Measurements from ENCODE around the gene ANKRD16.

DNA sequence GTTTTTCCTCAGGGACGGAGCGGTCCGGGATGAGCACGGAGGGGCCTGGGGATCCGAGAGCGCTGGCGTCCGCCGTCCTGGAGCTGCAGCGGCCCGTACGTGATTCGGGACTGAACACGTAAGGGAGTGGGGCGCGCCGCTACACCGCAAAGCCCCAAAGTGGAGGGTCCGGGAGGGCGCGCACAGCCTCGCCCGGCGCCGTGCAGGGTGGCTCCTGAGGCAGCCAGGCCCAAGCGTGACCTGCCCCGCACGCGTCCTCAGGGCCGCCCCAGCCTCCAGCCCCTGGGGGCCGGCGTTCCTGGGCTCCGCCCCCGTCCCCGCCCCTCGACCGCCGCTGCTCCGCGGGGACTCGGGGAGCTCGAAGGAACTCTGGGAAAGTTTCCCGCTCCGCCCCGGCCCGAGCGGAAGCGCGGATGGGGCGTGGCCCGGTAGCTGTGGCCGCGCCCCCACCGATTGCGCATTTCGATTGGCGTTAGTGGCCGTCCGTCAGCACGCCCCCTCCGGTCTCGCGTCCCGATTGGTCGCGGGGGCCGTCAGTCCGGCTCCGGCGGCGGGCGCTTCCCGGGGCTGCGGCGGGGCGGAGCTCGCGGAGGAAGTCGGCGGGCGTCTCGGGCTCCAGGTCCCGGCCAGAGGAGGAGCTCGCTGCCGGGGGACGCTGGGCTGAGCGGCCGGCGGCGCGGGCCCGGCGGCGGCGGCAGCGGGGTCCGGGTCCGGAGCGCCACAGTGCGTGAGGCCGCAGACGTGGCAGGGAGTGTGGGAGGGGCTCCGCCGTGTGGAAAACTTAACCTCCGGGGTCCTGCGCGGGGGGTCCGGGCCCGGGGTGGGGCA lies at the start of gene ANKRD16, which contains the start of gene FBH1:
- TF ChIP-seq, protein P1, sequence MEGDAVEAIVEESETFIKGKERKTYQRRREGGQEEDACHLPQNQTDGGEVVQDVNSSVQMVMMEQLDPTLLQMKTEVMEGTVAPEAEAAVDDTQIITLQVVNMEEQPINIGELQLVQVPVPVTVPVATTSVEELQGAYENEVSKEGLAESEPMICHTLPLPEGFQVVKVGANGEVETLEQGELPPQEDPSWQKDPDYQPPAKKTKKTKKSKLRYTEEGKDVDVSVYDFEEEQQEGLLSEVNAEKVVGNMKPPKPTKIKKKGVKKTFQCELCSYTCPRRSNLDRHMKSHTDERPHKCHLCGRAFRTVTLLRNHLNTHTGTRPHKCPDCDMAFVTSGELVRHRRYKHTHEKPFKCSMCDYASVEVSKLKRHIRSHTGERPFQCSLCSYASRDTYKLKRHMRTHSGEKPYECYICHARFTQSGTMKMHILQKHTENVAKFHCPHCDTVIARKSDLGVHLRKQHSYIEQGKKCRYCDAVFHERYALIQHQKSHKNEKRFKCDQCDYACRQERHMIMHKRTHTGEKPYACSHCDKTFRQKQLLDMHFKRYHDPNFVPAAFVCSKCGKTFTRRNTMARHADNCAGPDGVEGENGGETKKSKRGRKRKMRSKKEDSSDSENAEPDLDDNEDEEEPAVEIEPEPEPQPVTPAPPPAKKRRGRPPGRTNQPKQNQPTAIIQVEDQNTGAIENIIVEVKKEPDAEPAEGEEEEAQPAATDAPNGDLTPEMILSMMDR (IDR thresholded peaks at IDR 0.05), result no peak
- no peak for TF ChIP-seq ZFX (IDR thresholded peaks at IDR 0.05; ENCODE audit: borderline replicate concordance)
